HCT116 (cell line): ENCODE data around the gene SYF2.

Source experiments
- CEBPB ChIP-seq: IDR thresholded peaks from 2 replicates; pipeline ENCODE4 v1.6.1; 2012; ENCODE audit warnings: low read depth
- EZH2 ChIP-seq: fragments of 200-600 bp; sonication (generic); IDR thresholded peaks from 2 replicates; pipeline ENCODE4 v1.6.1; 2017; ENCODE audit warnings: antibody characterized with exemption, mixed run types
- EZH2phosphoT487 ChIP-seq: fragments of 200-600 bp; IDR thresholded peaks from 2 replicates; pipeline ENCODE4 v1.6.1; 2018; ENCODE audit warnings: antibody characterized with exemption, borderline replicate concordance
- POLR2A ChIP-seq: IDR thresholded peaks from 2 replicates; pipeline ENCODE4 v1.7.0; 2011; ENCODE audit warnings: borderline replicate concordance; ENCODE audit not compliant: insufficient read depth, insufficient read length; ENCODE audit errors: extremely low read depth
- POLR2AphosphoS5 ChIP-seq: IDR thresholded peaks from 2 replicates; pipeline ENCODE4 v1.6.1; 2011; ENCODE audit warnings: mild to moderate bottlenecking, low read depth, low read length, moderate library complexity
- RAD21 ChIP-seq: IDR thresholded peaks from 2 replicates; pipeline ENCODE4 v1.6.1; 2012; ENCODE audit warnings: low read depth, mild to moderate bottlenecking
- TCF7L2 ChIP-seq: IDR thresholded peaks from 2 replicates; pipeline ENCODE4 v1.7.0; 2011; ENCODE audit warnings: borderline replicate concordance, inconsistent platforms; ENCODE audit not compliant: insufficient read depth, insufficient read length; ENCODE audit errors: extremely low read depth
- YY1 ChIP-seq: IDR thresholded peaks from 2 replicates; pipeline ENCODE4 v1.6.1; 2011; ENCODE audit warnings: low read length, low read depth, moderate library complexity, mild to moderate bottlenecking; ENCODE audit not compliant: insufficient replicate concordance; ENCODE audit errors: extremely low read depth
- ZBTB33 ChIP-seq: IDR thresholded peaks from 2 replicates; pipeline ENCODE4 v1.6.1; 2011; ENCODE audit warnings: mild to moderate bottlenecking, low read length, moderate library complexity; ENCODE audit not compliant: insufficient replicate concordance; ENCODE audit errors: extremely low read depth
- ZNF274 ChIP-seq: fragments of 200-500 bp; sonication (Bioruptor generic); IDR thresholded peaks from 2 replicates; pipeline ENCODE4 v1.6.1; 2014; ENCODE audit warnings: mild to moderate bottlenecking, low read depth, low read length, inconsistent platforms
- TF ChIP-seq, protein P1 (sequence below), 3 experiments: fragments of 200-600 bp in 1 of 3; sonication (generic) in 1 of 3; IDR thresholded peaks in 2 of 3; conservative IDR thresholded peaks in 1 of 3; 2 replicates each; pipeline ENCODE4 v1.5.1; 2012 to 2017; ENCODE audit warnings: low read depth in 2 of 3, low read length in 2 of 3, antibody characterized with exemption in 1 of 3, borderline replicate concordance in 1 of 3, control low read depth in 1 of 3, mild to moderate bottlenecking in 1 of 3, mixed read lengths in 1 of 3, mixed run types in 1 of 3, moderate library complexity in 1 of 3; ENCODE audit not compliant: insufficient read depth in 1 of 3
- TF ChIP-seq, protein P2 (sequence below): IDR thresholded peaks from 2 replicates; pipeline ENCODE4 v1.6.1; 2012
- TF ChIP-seq, protein P3 (sequence below): IDR thresholded peaks from 2 replicates; pipeline ENCODE4 v1.6.1; 2012

DNA sequence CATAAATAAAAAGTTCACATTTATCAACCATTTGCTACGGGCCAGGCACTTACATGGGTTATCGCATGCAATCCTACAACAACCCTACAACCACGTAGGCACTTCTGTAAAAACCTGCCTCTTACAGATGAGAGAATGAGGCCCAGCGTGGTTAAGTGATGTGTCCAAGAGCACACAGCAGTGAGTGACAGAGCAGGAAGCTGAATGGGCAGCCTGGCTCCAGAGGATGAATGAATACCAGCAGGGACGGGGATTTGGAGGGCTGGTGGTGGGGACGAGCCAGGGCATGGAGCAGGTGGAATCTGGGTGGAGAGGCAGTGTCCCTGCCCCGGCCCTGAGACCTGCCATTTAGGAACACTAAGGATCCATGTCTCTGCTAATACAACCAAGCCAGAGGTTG is 35.5 kb downstream of the SYF2 start:
- TF ChIP-seq, protein P1, sequence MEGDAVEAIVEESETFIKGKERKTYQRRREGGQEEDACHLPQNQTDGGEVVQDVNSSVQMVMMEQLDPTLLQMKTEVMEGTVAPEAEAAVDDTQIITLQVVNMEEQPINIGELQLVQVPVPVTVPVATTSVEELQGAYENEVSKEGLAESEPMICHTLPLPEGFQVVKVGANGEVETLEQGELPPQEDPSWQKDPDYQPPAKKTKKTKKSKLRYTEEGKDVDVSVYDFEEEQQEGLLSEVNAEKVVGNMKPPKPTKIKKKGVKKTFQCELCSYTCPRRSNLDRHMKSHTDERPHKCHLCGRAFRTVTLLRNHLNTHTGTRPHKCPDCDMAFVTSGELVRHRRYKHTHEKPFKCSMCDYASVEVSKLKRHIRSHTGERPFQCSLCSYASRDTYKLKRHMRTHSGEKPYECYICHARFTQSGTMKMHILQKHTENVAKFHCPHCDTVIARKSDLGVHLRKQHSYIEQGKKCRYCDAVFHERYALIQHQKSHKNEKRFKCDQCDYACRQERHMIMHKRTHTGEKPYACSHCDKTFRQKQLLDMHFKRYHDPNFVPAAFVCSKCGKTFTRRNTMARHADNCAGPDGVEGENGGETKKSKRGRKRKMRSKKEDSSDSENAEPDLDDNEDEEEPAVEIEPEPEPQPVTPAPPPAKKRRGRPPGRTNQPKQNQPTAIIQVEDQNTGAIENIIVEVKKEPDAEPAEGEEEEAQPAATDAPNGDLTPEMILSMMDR (IDR thresholded peaks at IDR 0.05 in 2 of 3, conservative IDR thresholded peaks at IDR 0.05 in 1 of 3; ENCODE audit: borderline replicate concordance in 1 of 3, insufficient read depth in 1 of 3, low read depth in 2 of 3, low read length in 2 of 3), result no peak
- TF ChIP-seq POLR2A (no peak), ZNF274 (no peak), RAD21 (no peak), CEBPB (no peak), EZH2phosphoT487 (no peak), EZH2 (no peak), POLR2AphosphoS5 (no peak), YY1 (no peak), TCF7L2 (no peak), ZBTB33 (no peak)
- TF ChIP-seq, protein P2, sequence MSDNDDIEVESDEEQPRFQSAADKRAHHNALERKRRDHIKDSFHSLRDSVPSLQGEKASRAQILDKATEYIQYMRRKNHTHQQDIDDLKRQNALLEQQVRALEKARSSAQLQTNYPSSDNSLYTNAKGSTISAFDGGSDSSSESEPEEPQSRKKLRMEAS, result no peak
- TF ChIP-seq, protein P3, sequence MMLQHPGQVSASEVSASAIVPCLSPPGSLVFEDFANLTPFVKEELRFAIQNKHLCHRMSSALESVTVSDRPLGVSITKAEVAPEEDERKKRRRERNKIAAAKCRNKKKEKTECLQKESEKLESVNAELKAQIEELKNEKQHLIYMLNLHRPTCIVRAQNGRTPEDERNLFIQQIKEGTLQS, result no peak
